ENCODE results near the gene UBASH3B.
"Not testable (repeated sequence)": the region's sequence is repeated elsewhere in the genome, so short reads cannot be mapped to it uniquely, and the experiment has no call there.

The UBASH3B gene

GRCh38 chr11:122852074-122852795, 196.7 kb downstream of the UBASH3B start:
- DNase-seq (ENCODE audit: low spot score), result peak; percentile 93

GRCh38 chr11:122852796-122853160, 197.3 kb downstream of the UBASH3B start:
- no peak for DNase-seq (ENCODE audit: low spot score)

- DNase-seq (ENCODE audit: low spot score), result no peak
Measured at GRCh38 chr11:122853261-122853660, 197.7 kb downstream of the UBASH3B start.

- DNase-seq (ENCODE audit: low spot score), result peak; percentile 95
Measured at GRCh38 chr11:122853971-122854446, 198.5 kb downstream of the UBASH3B start.

GRCh38 chr11:122861631-122862030, 206.1 kb downstream of the UBASH3B start:
- no peak for DNase-seq (ENCODE audit: low spot score)

GRCh38 chr11:122862091-122862490, 206.6 kb downstream of the UBASH3B start:
- DNase-seq (ENCODE audit: low spot score), result peak; percentile 99

GRCh38 chr11:122863154-122863553, 207.6 kb downstream of the UBASH3B start:
- not testable (repeated sequence) for DNase-seq (ENCODE audit: low spot score)

- peak; percentile 73 for DNase-seq (ENCODE audit: low spot score)
Measured at GRCh38 chr11:122863704-122864326, 208.3 kb downstream of the UBASH3B start.
